Breast epithelium (tissue), 3 donors: ENCODE data around the gene MAP4K1.

Source experiments
- CTCF ChIP-seq, 3 donors: fragments of 450-650 bp; IDR thresholded peaks; one replicate each; pipeline ENCODE4 v1.5.1; 2016 to 2017; ENCODE audit warnings: antibody characterized with exemption in 3 of 3, mild to moderate bottlenecking in 3 of 3, moderate library complexity in 3 of 3
- POLR2A ChIP-seq: fragments of 450-650 bp; IDR thresholded peaks from one replicate; pipeline ENCODE4 v1.6.1; 2016; ENCODE audit warnings: antibody characterized with exemption, mild to moderate bottlenecking, moderate library complexity
- POLR2AphosphoS5 ChIP-seq, 3 donors: sonication (generic); formaldehyde crosslinking; IDR thresholded peaks; one replicate each; pipeline ENCODE4 v1.6.1; 2017; ENCODE audit warnings: antibody characterized with exemption in 3 of 3

- TF ChIP-seq POLR2AphosphoS5 (IDR thresholded peaks at IDR 0.05) (peak in 2 of 3 donors; percentile 53 to 83), CTCF (IDR thresholded peaks at IDR 0.05) (no peak), POLR2A (peak; percentile 10)
Measured at GRCh38 chr19:38661996-38662395, 44.2 kb upstream of the MAP4K1 start.
